Loucy (cell line): ENCODE data around the gene SAMMSON.

Source experiments
- H2AFZ ChIP-seq: fragments of 200-600 bp; sonication (generic); 2 replicates; pipeline ENCODE4 v1.6.0; 2016; ENCODE audit warnings: antibody characterized with exemption, mild to moderate bottlenecking, low read length, moderate library complexity
- H3F3A ChIP-seq: fragments of 200-600 bp; 2 replicates; pipeline ENCODE4 v1.6.0; 2016; ENCODE audit warnings: antibody characterized with exemption, low read depth, mild to moderate bottlenecking
- H3K27me3 ChIP-seq: fragments of 200-600 bp; sonication (generic); 2 replicates; pipeline ENCODE4 v1.6.1; 2014; ENCODE audit warnings: low read length, mild to moderate bottlenecking; ENCODE audit not compliant: insufficient read depth, poor library complexity, severe bottlenecking
- H3K36me3 ChIP-seq: fragments of 200-600 bp; sonication (generic); 2 replicates; pipeline ENCODE4 v1.6.1; 2016; ENCODE audit warnings: low read length; ENCODE audit not compliant: insufficient read depth
- H3K4me1 ChIP-seq: fragments of 200-600 bp; sonication (generic); 2 replicates; pipeline ENCODE4 v1.5.1; 2014; ENCODE audit warnings: low read length, mild to moderate bottlenecking; ENCODE audit not compliant: insufficient read depth, poor library complexity, severe bottlenecking
- H3K4me2 ChIP-seq: fragments of 200-600 bp; sonication (generic); 2 replicates; pipeline ENCODE4 v1.6.0; 2014; ENCODE audit warnings: antibody characterized with exemption, low read length, low read depth, mild to moderate bottlenecking; ENCODE audit not compliant: poor library complexity, severe bottlenecking
- H3K4me3 ChIP-seq: fragments of 200-600 bp; sonication (generic); 2 replicates; pipeline ENCODE4 v1.5.1; 2014; ENCODE audit warnings: low read length, mild to moderate bottlenecking, mixed read lengths; ENCODE audit not compliant: poor library complexity, severe bottlenecking
- H3K79me2 ChIP-seq: fragments of 200-600 bp; sonication (generic); 2 replicates; pipeline ENCODE4 v1.6.1; 2014; ENCODE audit warnings: low read length; ENCODE audit not compliant: insufficient read depth
- H3K9ac ChIP-seq: fragments of 200-600 bp; sonication (generic); 2 replicates; pipeline ENCODE4 v1.6.0; 2014; ENCODE audit warnings: mild to moderate bottlenecking, low read depth, low read length, moderate library complexity; ENCODE audit not compliant: poor library complexity, severe bottlenecking
- H3K9me2 ChIP-seq: fragments of 200-600 bp; sonication (generic); replicated peaks from 2 replicates; pipeline ENCODE4 v1.6.1; 2016; ENCODE audit warnings: low read depth, low read length, mixed read lengths
- H3K9me3 ChIP-seq: fragments of 200-600 bp; sonication (generic); 2 replicates; pipeline ENCODE4 v1.6.1; 2014; ENCODE audit warnings: mild to moderate bottlenecking, antibody characterized with exemption, low read length, low read depth; ENCODE audit not compliant: insufficient read depth
- H4K20me1 ChIP-seq: fragments of 200-600 bp; sonication (generic); 2 replicates; pipeline ENCODE4 v1.6.0; 2014; ENCODE audit warnings: antibody characterized with exemption, low read length, mild to moderate bottlenecking; ENCODE audit not compliant: insufficient read depth, poor library complexity, severe bottlenecking
- CTCF ChIP-seq: fragments of 200-600 bp; sonication (generic); conservative IDR thresholded peaks from 2 replicates; pipeline ENCODE4 v1.5.1; 2014; ENCODE audit warnings: mild to moderate bottlenecking, antibody characterized with exemption, low read length
- EZH2phosphoT487 ChIP-seq: fragments of 200-600 bp; IDR thresholded peaks from 2 replicates; pipeline ENCODE4 v1.6.1; 2018; ENCODE audit warnings: antibody characterized with exemption, mild to moderate bottlenecking, moderate library complexity, borderline replicate concordance

The SAMMSON gene

GRCh38 chr3:70049761-70050160 is 50.2 kb downstream of the SAMMSON start:
- no peak overlapping the region for H3K9ac ChIP-seq
- no peak overlapping the region for H3K4me3 ChIP-seq
- H3K9me3 ChIP-seq: no peaks in the 10 kb centered on the region
- H3K9me2 ChIP-seq: no peaks in the 10 kb centered on the region
- no peak overlapping the region for H3K4me2 ChIP-seq
- no peaks in the 10 kb centered on the region for H4K20me1 ChIP-seq
- H3F3A ChIP-seq: no peaks in the 10 kb centered on the region
- H3K79me2 ChIP-seq: no peaks in the 10 kb centered on the region
- TF ChIP-seq EZH2phosphoT487 (no peak), CTCF (no peak)
- peaks cover 5% of the 10 kb centered on the region for H3K4me1 ChIP-seq
- H2AFZ ChIP-seq: no peak overlapping the region
- H3K36me3 ChIP-seq: no peaks in the 10 kb centered on the region
- H3K27me3 ChIP-seq: no peaks in the 10 kb centered on the region

DNA sequence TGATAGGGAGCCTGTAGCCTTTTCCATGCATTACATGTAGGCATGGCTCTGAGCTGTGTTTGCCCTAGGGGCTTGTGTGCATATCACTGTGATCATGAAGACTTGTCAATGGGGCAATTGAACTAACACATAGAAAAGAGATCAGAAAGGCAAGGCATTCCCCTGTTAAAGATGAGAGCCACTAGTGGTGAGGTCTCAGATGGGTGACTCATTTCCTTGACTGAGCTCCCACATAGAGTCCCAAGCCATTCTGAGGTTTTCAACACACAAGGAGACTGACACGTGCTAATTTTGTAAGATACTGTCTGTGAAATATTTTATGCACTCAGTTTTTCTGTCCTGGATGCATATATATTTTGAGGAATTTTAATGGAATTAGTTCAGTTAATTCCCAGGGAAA is 53.8 kb downstream of the SAMMSON start:
- H3K27me3 ChIP-seq: no peaks in the 10 kb centered on the region
- no peaks in the 10 kb centered on the region for H4K20me1 ChIP-seq
- TF ChIP-seq CTCF: no peak
- TF ChIP-seq EZH2phosphoT487: no peak
- peaks cover 5% of the 10 kb centered on the region for H3K4me1 ChIP-seq
- H3K9me2 ChIP-seq: no peaks in the 10 kb centered on the region
- no peak overlapping the region for H2AFZ ChIP-seq
- H3K79me2 ChIP-seq: no peaks in the 10 kb centered on the region
- no peak overlapping the region for H3K9ac ChIP-seq
- no peaks in the 10 kb centered on the region for H3K36me3 ChIP-seq
- H3F3A ChIP-seq: no peaks in the 10 kb centered on the region
- no peak overlapping the region for H3K4me3 ChIP-seq
- no peaks in the 10 kb centered on the region for H3K9me3 ChIP-seq
- no peak overlapping the region for H3K4me2 ChIP-seq

DNA sequence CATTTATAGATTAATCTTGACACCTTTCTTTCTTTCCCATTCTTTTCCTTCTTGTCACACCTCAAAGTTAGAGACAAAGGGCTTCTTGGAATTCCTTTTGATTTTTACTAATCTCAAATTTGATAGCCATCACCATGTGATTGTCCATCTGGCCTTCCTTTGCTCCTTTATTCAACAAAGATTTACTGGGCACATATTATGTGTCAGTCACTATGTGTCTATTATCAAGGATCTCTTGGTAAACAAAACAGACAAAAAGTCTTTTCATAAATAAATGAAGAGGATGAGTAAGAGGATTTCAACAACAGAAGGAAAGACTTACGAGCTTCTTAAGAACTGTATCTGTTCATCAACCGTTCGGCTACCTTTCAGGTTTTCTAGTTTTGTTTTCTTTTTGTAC is 56.5 kb downstream of the SAMMSON start:
- no peak overlapping the region for H2AFZ ChIP-seq
- H3K4me1 ChIP-seq: peaks cover 5% of the 10 kb centered on the region
- TF ChIP-seq EZH2phosphoT487 (no peak), CTCF (no peak)
- no peak overlapping the region for H3K4me2 ChIP-seq
- H4K20me1 ChIP-seq: no peaks in the 10 kb centered on the region
- H3K36me3 ChIP-seq: no peaks in the 10 kb centered on the region
- H3K27me3 ChIP-seq: no peaks in the 10 kb centered on the region
- H3K9ac ChIP-seq: no peak overlapping the region
- H3K4me3 ChIP-seq: no peak overlapping the region
- no peaks in the 10 kb centered on the region for H3K9me3 ChIP-seq
- H3K79me2 ChIP-seq: no peaks in the 10 kb centered on the region
- no peaks in the 10 kb centered on the region for H3F3A ChIP-seq
- no peaks in the 10 kb centered on the region for H3K9me2 ChIP-seq
